CD14-positive monocyte (primary cell): Measurements from ENCODE around the gene ESYT1. TPM values are rescaled to one million over a fixed set of nuclear protein-coding genes. Genes with fewer than 3 reads are reported as not detected.
A peak's percentile ranks its signal among the peaks of the same experiment; 100 is the strongest.

Source experiments
- DNase-seq, 3 donors: peaks; one replicate each; pipeline ENCODE4 v3.0.0-alpha.2; 2011 to 2022
- H2AFZ ChIP-seq: 2 replicates; pipeline ENCODE4 v1.6.0; 2012; ENCODE audit warnings: mild to moderate bottlenecking, low read depth, low read length, inconsistent platforms; ENCODE audit not compliant: insufficient read depth, poor library complexity, severe bottlenecking
- H3K27ac ChIP-seq, 2 donors: 1 replicate in 1 of 2; 2 replicates in 1 of 2; pipeline ENCODE4 v1.5.1; 2012 to 2013; ENCODE audit warnings: low read length in 2 of 2, control low read depth in 1 of 2, inconsistent platforms in 1 of 2, low read depth in 1 of 2, mild to moderate bottlenecking in 1 of 2
- H3K27me3 ChIP-seq, 2 donors: one replicate each; pipeline versions ENCODE4 v1.6.0 to v1.6.1; 2011 to 2013; ENCODE audit warnings: low read length in 2 of 2; ENCODE audit not compliant: control insufficient read depth in 2 of 2, insufficient read depth in 2 of 2
- H3K36me3 ChIP-seq, 2 donors: replicated peaks in 1 of 2; 1 replicate in 1 of 2; 2 replicates in 1 of 2; pipeline versions ENCODE4 v1.5.1 to v1.6.1; 2012 to 2013; ENCODE audit warnings: low read length in 2 of 2, control low read depth in 1 of 2, inconsistent platforms in 1 of 2, mild to moderate bottlenecking in 1 of 2; ENCODE audit not compliant: insufficient read depth in 2 of 2, control insufficient read depth in 1 of 2
- H3K4me1 ChIP-seq, 2 donors: 1 replicate in 1 of 2; 2 replicates in 1 of 2; pipeline versions ENCODE4 v1.5.1 to v1.6.1; 2012 to 2013; ENCODE audit warnings: low read length in 2 of 2, control low read depth in 1 of 2, inconsistent platforms in 1 of 2, mild to moderate bottlenecking in 1 of 2, moderate library complexity in 1 of 2; ENCODE audit not compliant: insufficient read depth in 2 of 2, control insufficient read depth in 1 of 2
- H3K4me2 ChIP-seq: replicated peaks from 2 replicates; pipeline ENCODE3; 2012; ENCODE audit warnings: low read length, moderate library complexity, mild to moderate bottlenecking; ENCODE audit not compliant: poor library complexity, severe bottlenecking; ENCODE audit errors: extremely low read depth
- H3K4me3 ChIP-seq, 3 experiments: fragments of 200-600 bp in 1 of 3; sonication (generic) in 1 of 3; replicated peaks in 1 of 3; 1 replicate in 2 of 3; 2 replicates in 1 of 3; pipeline ENCODE4 v1.5.1; 2011 to 2013; ENCODE audit warnings: low read length in 3 of 3, mild to moderate bottlenecking in 3 of 3, control low read depth in 2 of 3, low read depth in 2 of 3, inconsistent platforms in 1 of 3, moderate library complexity in 1 of 3
- H3K79me2 ChIP-seq: 2 replicates; pipeline ENCODE4 v1.6.0; 2012; ENCODE audit warnings: mild to moderate bottlenecking, control low read depth, inconsistent platforms, low read length, moderate library complexity; ENCODE audit not compliant: insufficient read depth
- H3K9ac ChIP-seq: 2 replicates; pipeline ENCODE4 v1.6.0; 2017; ENCODE audit warnings: low read length, mild to moderate bottlenecking; ENCODE audit not compliant: insufficient read depth, poor library complexity, severe bottlenecking
- H3K9me3 ChIP-seq, 2 donors: replicated peaks in 1 of 2; 1 replicate in 1 of 2; 2 replicates in 1 of 2; pipeline versions ENCODE4 v1.5.1 to v1.6.1; 2012 to 2013; ENCODE audit warnings: low read length in 2 of 2, control low read depth in 1 of 2; ENCODE audit not compliant: control insufficient read depth in 1 of 2, insufficient read depth in 1 of 2
- H4K20me1 ChIP-seq: 2 replicates; pipeline ENCODE4 v1.6.0; 2012; ENCODE audit warnings: mild to moderate bottlenecking, low read length, control low read depth, moderate library complexity; ENCODE audit not compliant: insufficient read depth
- H3K27ac Mint-ChIP-seq, 7 donors: one replicate each; pipeline ENCODE4 v1.8.0; 2020; ENCODE audit warnings: mild to moderate bottlenecking in 7 of 7, mixed read lengths in 7 of 7, moderate library complexity in 6 of 7, inconsistent platforms in 2 of 7
- H3K27me3 Mint-ChIP-seq, 3 donors: one replicate each; pipeline ENCODE4 v1.8.0; 2021 to 2022; ENCODE audit warnings: low read depth in 3 of 3, mild to moderate bottlenecking in 3 of 3, mixed read lengths in 3 of 3, moderate library complexity in 3 of 3, inconsistent platforms in 1 of 3
- H3K36me3 Mint-ChIP-seq, 2 donors: one replicate each; pipeline ENCODE4 v1.8.0; 2020; ENCODE audit warnings: mixed read lengths in 2 of 2, inconsistent platforms in 1 of 2, mild to moderate bottlenecking in 1 of 2
- H3K4me1 Mint-ChIP-seq: one replicate; pipeline ENCODE4 v1.8.0; 2020; ENCODE audit warnings: mild to moderate bottlenecking, mixed read lengths
- H3K4me3 Mint-ChIP-seq, 2 donors: one replicate each; pipeline ENCODE4 v1.8.0; 2020; ENCODE audit warnings: mild to moderate bottlenecking in 2 of 2, mixed read lengths in 2 of 2, moderate library complexity in 1 of 2
- H3K9me3 Mint-ChIP-seq, 7 donors: one replicate each; pipeline ENCODE4 v1.8.0; 2020 to 2022; ENCODE audit warnings: mixed read lengths in 7 of 7, mild to moderate bottlenecking in 6 of 7, moderate library complexity in 6 of 7, inconsistent platforms in 2 of 7
- CTCF ChIP-seq: fragments of 200-600 bp; IDR thresholded peaks from one replicate; pipeline ENCODE4 v1.8.0; 2022; ENCODE audit warnings: antibody characterized with exemption, mild to moderate bottlenecking
- WGBS: methylation state at CpG from one replicate; pipeline ENCODE4 v1.1.5; 2013; ENCODE audit warnings: missing lambda C conversion rate; ENCODE audit not compliant: insufficient coverage; 5-methylcytosine and 5-hydroxymethylcytosine counted together
- intact Hi-C, 2 donors: fragments of 100-400 bp; cut with micrococcal nuclease; formaldehyde crosslinking; loops; one replicate each; pipeline versions ENCODE4 v1.15.0 to v1.15.1; 2023
- polyA plus RNA-seq, 3 donors: library from polyadenylated mRNA; depleted of rRNA in 1 of 3; unstranded in 2 of 3; stranded (reverse) in 1 of 3; fragments of 300-500 nt in 2 of 3; fragments of >200 nt in 1 of 3; fragmentation: Illumina TruSeq in 2 of 3; gene quantifications; 1 replicate in 2 of 3; 2 replicates in 1 of 3; pipeline ENCODE4 v1.2.3, GENCODE V29; 2012 to 2021

ESYT1 gene
- polyA plus RNA-seq, 3 donors = 74.2 to 81.1 (median 74.6) TPM

- no peaks in the 10 kb centered on the region for H4K20me1 ChIP-seq
- H3K36me3 Mint-ChIP-seq = peaks cover 75 to 85% of the 10 kb centered on the region in 2 donors
- H2AFZ ChIP-seq = no peak overlapping the region
- peaks cover 0 to 2% (median 2%) of the 10 kb centered on the region in 3 donors for H3K27me3 Mint-ChIP-seq
- H3K27ac ChIP-seq = no peak overlapping the region
- H3K9ac ChIP-seq = no peak overlapping the region
- no peaks in the 10 kb centered on the region for H3K27me3 ChIP-seq
- H3K4me1 ChIP-seq = peaks cover 14 to 15% of the 10 kb centered on the region in 2 donors
- H3K36me3 ChIP-seq = peaks cover 68 to 88% of the 10 kb centered on the region in 2 donors
- no peak for TF ChIP-seq CTCF
- WGBS = 73% methylated on average over 2 of the region's 14 CpGs
- H3K4me3 Mint-ChIP-seq = no peak overlapping the region
- H3K4me2 ChIP-seq = no peak overlapping the region
- no peak for DNase-seq
- H3K27ac Mint-ChIP-seq = no peak overlapping the region
- no peaks in the 10 kb centered on the region for H3K9me3 Mint-ChIP-seq
- no peaks in the 10 kb centered on the region for H3K9me3 ChIP-seq
- intact Hi-C loops = no loop called here
- no peaks in the 10 kb centered on the region for H3K79me2 ChIP-seq
- peaks cover 15% of the 10 kb centered on the region for H3K4me1 Mint-ChIP-seq
- no peak overlapping the region for H3K4me3 ChIP-seq
Observed at GRCh38 chr12:56137853-56138571, 9.9 kb downstream of the ESYT1 start.

GRCh38 chr12:56141946-56142784, 14.1 kb downstream of the ESYT1 start:
- Histone ChIP-seq H3K79me2 (no peaks in the 10 kb centered on the region), H3K4me3 (peak overlapping the region in 1 of 3 experiments; percentile 61), H3K36me3 (peaks cover 58 to 70% of the 10 kb centered on the region in 2 donors), H3K9ac (no peak overlapping the region), H3K27me3 (no peaks in the 10 kb centered on the region), H3K4me1 (peaks cover 29 to 30% of the 10 kb centered on the region in 2 donors), H3K9me3 (no peaks in the 10 kb centered on the region), H3K4me2 (peak overlapping the region; percentile 48), H2AFZ (peak overlapping the region; percentile 48), H4K20me1 (no peaks in the 10 kb centered on the region), H3K27ac (peak overlapping the region; percentile 32 to 60)
- 50% methylated on average over 9 of the region's 19 CpGs for WGBS
- H3K9me3 Mint-ChIP-seq = peaks cover 0 to 2% (median 0%) of the 10 kb centered on the region in 7 donors
- peak in 2 of 3 donors; percentile 46 to 48 for DNase-seq
- peaks cover 0 to 2% (median 2%) of the 10 kb centered on the region in 3 donors for H3K27me3 Mint-ChIP-seq
- intact Hi-C loops = no loop called here
- no peak for TF ChIP-seq CTCF
- H3K4me1 Mint-ChIP-seq = peaks cover 29% of the 10 kb centered on the region
- peaks cover 69 to 77% of the 10 kb centered on the region in 2 donors for H3K36me3 Mint-ChIP-seq
- peak overlapping the region; percentile 57 to 75 for H3K4me3 Mint-ChIP-seq
- H3K27ac Mint-ChIP-seq = peak overlapping the region; percentile 85 to 93 (median 89)
